Measurements from ENCODE around the gene COX20. TPM values are rescaled to one million over a fixed set of nuclear protein-coding genes. Genes with fewer than 3 reads are reported as not detected.

The COX20 gene
- total RNA-seq, 1 experiment from 2014 or later = 38.0 TPM

GRCh38 chr1:244866355-244866754 lies 30.9 kb downstream of the COX20 start:
- H2BK120ac ChIP-seq (ENCODE audit: low read depth, low read length, poor library complexity, severe bottlenecking) = no peak overlapping the region
- DNase-seq = no peak
- no peak overlapping the region for H2BK12ac ChIP-seq (ENCODE audit: insufficient read length, low read depth, low read length)
- no peak overlapping the region for H3K4ac ChIP-seq (ENCODE audit: low read depth, low read length)
- H3K23ac ChIP-seq (ENCODE audit: insufficient read length, low read depth, low read length) = no peak overlapping the region
- no peak overlapping the region for H2AFZ ChIP-seq (ENCODE audit: low read length)
- peaks cover 14% of the 10 kb centered on the region for H3K23me2 ChIP-seq (ENCODE audit: insufficient read length, low read depth, low read length, poor library complexity, severe bottlenecking)
- peaks cover 20% of the 10 kb centered on the region for H3K79me2 ChIP-seq (ENCODE audit: insufficient read depth, low read length)
- Mint-ChIP-seq H3K36me3 (ENCODE audit: insufficient read depth in 1 of 3, low read depth in 3 of 3) (peaks cover 18 to 20% (median 20%) of the 10 kb centered on the region in 3 experiments), H3K4me1 (peaks cover 13 to 20% of the 10 kb centered on the region in 2 experiments), H3K27ac (no peak overlapping the region), H3K27me3 (ENCODE audit: low read depth) (peaks cover 2% of the 10 kb centered on the region; the same call in 1 of the 2 replicates), H3K9me3 (peaks cover 0 to 4% of the 10 kb centered on the region in 2 experiments; a peak in 2 of 5 replicates), H3K4me3 (no peak overlapping the region)
- no peak overlapping the region for H3T11ph ChIP-seq (ENCODE audit: low read length)
- no peaks in the 10 kb centered on the region for H4K20me1 ChIP-seq (ENCODE audit: control insufficient read depth, insufficient read depth, insufficient read length)
- H2BK15ac ChIP-seq (ENCODE audit: low read depth, low read length) = no peak overlapping the region
- no peak overlapping the region for H2AK5ac ChIP-seq (ENCODE audit: insufficient read length, low read length)
- no peak overlapping the region for H3K18ac ChIP-seq (ENCODE audit: insufficient read length, low read depth, low read length)
- H3K79me1 ChIP-seq (ENCODE audit: insufficient read depth, low read depth, low read length, poor library complexity, severe bottlenecking) = no peaks in the 10 kb centered on the region
- H4K91ac ChIP-seq (ENCODE audit: insufficient read length, low read depth, low read length) = no peak overlapping the region
- no peak overlapping the region for H3K14ac ChIP-seq (ENCODE audit: insufficient read depth, low read length)
- H2BK20ac ChIP-seq (ENCODE audit: low read depth, low read length, poor library complexity, severe bottlenecking) = no peak overlapping the region
- no peaks in the 10 kb centered on the region for H3K27me3 ChIP-seq (ENCODE audit: insufficient read depth, low read length)
- no peak overlapping the region for H3K56ac ChIP-seq (ENCODE audit: insufficient read length, low read depth, low read length)
- H4K8ac ChIP-seq (replicated peaks; ENCODE audit: insufficient read length, low read depth, low read length) = no peak overlapping the region
- no peak overlapping the region for H2BK5ac ChIP-seq (ENCODE audit: insufficient read length, low read length)
- no peaks in the 10 kb centered on the region for H3K9me3 ChIP-seq (ENCODE audit: control insufficient read depth, low read depth, low read length)
- no peak overlapping the region for H3K4me2 ChIP-seq (ENCODE audit: insufficient read depth, insufficient read length, low read length)
- no peak for TF ChIP-seq CTCF (conservative IDR thresholded peaks at IDR 0.05)
- H3K4me1 ChIP-seq (ENCODE audit: insufficient read depth, low read length) = no peaks in the 10 kb centered on the region
- H3K27ac ChIP-seq (ENCODE audit: insufficient read length, low read depth, low read length) = no peak overlapping the region
- no CpG with 5 or more reads among the region's 1 CpG for WGBS (ENCODE audit: extremely low coverage, insufficient read length, low lambda C conversion rate)
- no peak overlapping the region for H3K9ac ChIP-seq (ENCODE audit: extremely low read depth, insufficient read length, low read length)
- H4K5ac ChIP-seq (ENCODE audit: insufficient read length, low read depth, low read length) = no peak overlapping the region

All from H9 (cell line).